GM23248 (cell line): ENCODE results near the gene RAB6A. TPM values are rescaled to one million over a fixed set of nuclear protein-coding genes. Genes with fewer than 3 reads are reported as not detected.

ENCODE experiments used
- DNase-seq: peaks from one replicate; pipeline ENCODE4 v3.0.0-alpha.2; 2015
- H2AFZ ChIP-seq: fragments of 200-600 bp; sonication (generic); 2 replicates; pipeline ENCODE4 v1.6.1; 2016; ENCODE audit warnings: antibody characterized with exemption
- H3F3A ChIP-seq: fragments of 200-600 bp; sonication (generic); 2 replicates; pipeline ENCODE4 v1.6.1; 2016; ENCODE audit warnings: mild to moderate bottlenecking, antibody characterized with exemption, mixed run types; ENCODE audit not compliant: insufficient read depth
- H3K27ac ChIP-seq: fragments of 200-600 bp; sonication (generic); 2 replicates; pipeline ENCODE4 v1.5.1; 2016; ENCODE audit warnings: mild to moderate bottlenecking
- H3K27me3 ChIP-seq: fragments of 200-600 bp; sonication (generic); replicated peaks from 2 replicates; pipeline ENCODE4 v1.6.1; 2016; ENCODE audit warnings: mild to moderate bottlenecking; ENCODE audit not compliant: insufficient read depth
- H3K36me3 ChIP-seq: fragments of 200-600 bp; sonication (generic); 2 replicates; pipeline ENCODE4 v1.6.1; 2016; ENCODE audit warnings: low read depth, mild to moderate bottlenecking
- H3K4me1 ChIP-seq: fragments of 200-600 bp; sonication (generic); 2 replicates; pipeline ENCODE4 v1.6.1; 2016; ENCODE audit warnings: mild to moderate bottlenecking; ENCODE audit not compliant: insufficient read depth
- H3K4me2 ChIP-seq: fragments of 200-600 bp; sonication (generic); one replicate; pipeline ENCODE4 v1.6.1; 2016; ENCODE audit warnings: mild to moderate bottlenecking; ENCODE audit not compliant: unreplicated experiment
- H3K4me3 ChIP-seq: fragments of 200-600 bp; sonication (generic); 2 replicates; pipeline ENCODE4 v1.5.1; 2016; ENCODE audit warnings: mild to moderate bottlenecking
- H3K79me2 ChIP-seq: fragments of 200-600 bp; sonication (generic); 2 replicates; pipeline ENCODE4 v1.6.1; 2016; ENCODE audit warnings: mild to moderate bottlenecking; ENCODE audit not compliant: insufficient read depth
- H3K9ac ChIP-seq: fragments of 200-600 bp; sonication (generic); 2 replicates; pipeline ENCODE4 v1.6.1; 2016; ENCODE audit warnings: mild to moderate bottlenecking
- H3K9me2 ChIP-seq: fragments of 200-600 bp; sonication (generic); 2 replicates; pipeline ENCODE4 v1.6.1; 2016; ENCODE audit warnings: mixed run types, mild to moderate bottlenecking, moderate library complexity; ENCODE audit not compliant: insufficient read depth
- H3K9me3 ChIP-seq: fragments of 200-600 bp; sonication (generic); one replicate; pipeline ENCODE4 v1.6.1; 2017; ENCODE audit warnings: low read depth
- H4K20me1 ChIP-seq: fragments of 200-600 bp; sonication (generic); 2 replicates; pipeline ENCODE4 v1.6.0; 2016; ENCODE audit not compliant: insufficient read depth
- EZH2 ChIP-seq: fragments of 200-600 bp; sonication (generic); IDR thresholded peaks from 2 replicates; pipeline ENCODE4 v1.6.1; 2018; ENCODE audit warnings: antibody characterized with exemption, mild to moderate bottlenecking; ENCODE audit not compliant: insufficient read depth, poor library complexity, severe bottlenecking
- EZH2phosphoT487 ChIP-seq: fragments of 200-600 bp; sonication (generic); IDR thresholded peaks from 2 replicates; pipeline ENCODE4 v1.6.1; 2018; ENCODE audit warnings: antibody characterized with exemption, moderate library complexity, mild to moderate bottlenecking, low read depth; ENCODE audit not compliant: insufficient read depth
- WGBS, 2 experiments: methylation state at CpG; one replicate each; pipeline ENCODE4 v1.1.6; 2015 to 2017; ENCODE audit warnings: low lambda C conversion rate in 2 of 2, low coverage in 1 of 2; ENCODE audit errors: missing lambda C conversion rate in 2 of 2; 5-methylcytosine and 5-hydroxymethylcytosine counted together
- in situ Hi-C: fragments of 300-500 bp; cut with MboI; formaldehyde crosslinking; loops from 2 replicates; pipeline ENCODE4 v1.15.0; 2020
- polyA plus RNA-seq: library from polyadenylated mRNA; unstranded; fragments of >200 nt; fragmentation: Nextera tagmentation; extraction: Ambion mirVana; gene quantifications from 2 replicates; pipeline ENCODE4 v1.2.1, GENCODE V29; 2016
- total RNA-seq: library from RNA; depleted of rRNA; stranded (reverse); fragments of >200 nt; shearing (Covaris generic); gene quantifications from 2 replicates; pipeline ENCODE4 v1.2.3, GENCODE V29; 2014

RAB6A gene
- total and polyA plus RNA-seq, 2 experiments from 2014 or later, result 145 to 147 TPM

GRCh38 chr11:73757598-73757997 is 3.3 kb downstream of the RAB6A start:
- TF ChIP-seq EZH2phosphoT487, result no peak
- no peak for TF ChIP-seq EZH2
- no peak for DNase-seq

GRCh38 chr11:73755670-73756069 is 5.2 kb downstream of the RAB6A start:
- no peak overlapping the region for H3K4me2 ChIP-seq
- no peaks in the 10 kb centered on the region for H3K9me2 ChIP-seq
- no peak overlapping the region for H3K27ac ChIP-seq
- in situ Hi-C loops, result no loop called here
- no peak for TF ChIP-seq EZH2
- no peak for TF ChIP-seq EZH2phosphoT487
- H3K9ac ChIP-seq, result no peak overlapping the region
- H4K20me1 ChIP-seq, result peaks cover 55% of the 10 kb centered on the region
- H3F3A ChIP-seq, result peaks cover 36% of the 10 kb centered on the region
- 0 out of 2 replicates have a peak, but pooled peaks cover 3% of the 10 kb centered on the region for H3K36me3 ChIP-seq
- H3K79me2 ChIP-seq, result peaks cover 100% of the 10 kb centered on the region
- peaks cover 17% of the 10 kb centered on the region for H3K4me1 ChIP-seq
- no peak for DNase-seq
- no peak overlapping the region for H2AFZ ChIP-seq
- no peaks in the 10 kb centered on the region for H3K27me3 ChIP-seq
- H3K4me3 ChIP-seq, result no peak overlapping the region
- H3K9me3 ChIP-seq, result no peaks in the 10 kb centered on the region

More at GRCh38 chr11:73757598-73757997, 3.3 kb downstream of the RAB6A start:
- Histone ChIP-seq H3K79me2 (peaks cover 82% of the 10 kb centered on the region), H3K9me3 (no peaks in the 10 kb centered on the region), H3K27me3 (no peaks in the 10 kb centered on the region), H3K9me2 (no peaks in the 10 kb centered on the region), H3K4me2 (peak overlapping the region; percentile 91), H3K27ac (no peak overlapping the region), H3K36me3 (0 out of 2 replicates have a peak, but pooled peaks cover 3% of the 10 kb centered on the region), H4K20me1 (peaks cover 37% of the 10 kb centered on the region; the same call in 1 of the 2 replicates), H3F3A (peaks cover 27% of the 10 kb centered on the region), H3K4me3 (peak overlapping the region; percentile 99), H3K9ac (no peak overlapping the region), H2AFZ (no peak overlapping the region), H3K4me1 (peaks cover 17% of the 10 kb centered on the region)
- in situ Hi-C loops, result no loop called here
- 97 to 99% methylated on average over 5 of the region's 5 CpGs for WGBS, 2 experiments

- Histone ChIP-seq H4K20me1 (peaks cover 59% of the 10 kb centered on the region), H3K9ac (no peak overlapping the region), H3K4me2 (no peak overlapping the region), H3K79me2 (peaks cover 100% of the 10 kb centered on the region), H3K4me1 (peaks cover 17% of the 10 kb centered on the region), H2AFZ (no peak overlapping the region), H3K4me3 (no peak overlapping the region), H3K9me3 (no peaks in the 10 kb centered on the region), H3K27me3 (no peaks in the 10 kb centered on the region), H3F3A (peaks cover 22% of the 10 kb centered on the region; the same call in 1 of the 2 replicates), H3K36me3 (0 out of 2 replicates have a peak, but pooled peaks cover 3% of the 10 kb centered on the region), H3K27ac (no peak overlapping the region), H3K9me2 (no peaks in the 10 kb centered on the region)
- no peak for DNase-seq
- WGBS, 2 experiments, result 63 to 64% methylated on average over 1 of the region's 1 CpG
- in situ Hi-C loops, result no loop called here
- TF ChIP-seq EZH2 (no peak), EZH2phosphoT487 (no peak)
Measured at GRCh38 chr11:73753938-73754337, 6.9 kb downstream of the RAB6A start.

- Histone ChIP-seq H3K4me2 (no peak overlapping the region), H3K36me3 (0 out of 2 replicates have a peak, but pooled peaks cover 3% of the 10 kb centered on the region), H3K9ac (no peak overlapping the region), H3K27me3 (no peaks in the 10 kb centered on the region), H3K27ac (no peak overlapping the region), H2AFZ (no peak overlapping the region), H4K20me1 (peaks cover 56% of the 10 kb centered on the region), H3K79me2 (peaks cover 100% of the 10 kb centered on the region), H3F3A (peaks cover 17% of the 10 kb centered on the region; the same call in 1 of the 2 replicates), H3K4me1 (peaks cover 7% of the 10 kb centered on the region), H3K4me3 (no peak overlapping the region), H3K9me2 (no peaks in the 10 kb centered on the region), H3K9me3 (no peaks in the 10 kb centered on the region)
- in situ Hi-C loops, result no loop called here
- WGBS, 2 experiments, result 77 to 79% methylated on average over 7 of the region's 7 CpGs
- no peak for DNase-seq
- TF ChIP-seq EZH2phosphoT487 (no peak), EZH2 (no peak)
Measured at GRCh38 chr11:73752903-73753302, 8.0 kb downstream of the RAB6A start.
